Lung (tissue), 12 donors: ENCODE results near the gene NIFK. TPM values are rescaled to one million over a fixed set of nuclear protein-coding genes. Genes with fewer than 3 reads are reported as not detected.

Experiments used
- ATAC-seq: fragments of 200-7000 bp; cut with Tn5 transposase; one replicate; pipeline ENCODE4 v1.9.1; 2020; ENCODE audit warnings: moderate number of reproducible peaks; ENCODE audit not compliant: insufficient read depth, low FRiP score
- DNase-seq, 3 donors: peaks; one replicate each; pipeline ENCODE4 v3.0.0-alpha.2; 2013 to 2017
- H3K27ac ChIP-seq, 2 donors: one replicate each; pipeline ENCODE4 v1.5.1; 2013; ENCODE audit warnings: mild to moderate bottlenecking in 2 of 2, moderate library complexity in 2 of 2, control low read depth in 1 of 2, inconsistent platforms in 1 of 2, low read depth in 1 of 2, low read length in 1 of 2
- H3K27me3 ChIP-seq, 3 donors: one replicate each; pipeline ENCODE4 v1.5.1; 2013; ENCODE audit warnings: low read length in 2 of 3; ENCODE audit not compliant: control insufficient read depth in 3 of 3, insufficient read depth in 3 of 3
- H3K36me3 ChIP-seq, 4 donors: one replicate each; pipeline ENCODE4 v1.5.1; 2013; ENCODE audit warnings: low read length in 4 of 4, mild to moderate bottlenecking in 1 of 4, moderate library complexity in 1 of 4; ENCODE audit not compliant: control insufficient read depth in 4 of 4, insufficient read depth in 4 of 4
- H3K4me1 ChIP-seq, 5 donors: one replicate each; pipeline ENCODE4 v1.5.1; 2013; ENCODE audit warnings: low read length in 5 of 5, mild to moderate bottlenecking in 2 of 5, moderate library complexity in 1 of 5; ENCODE audit not compliant: control insufficient read depth in 5 of 5, insufficient read depth in 5 of 5
- H3K4me3 ChIP-seq: one replicate; pipeline ENCODE4 v1.5.1; 2013; ENCODE audit warnings: mild to moderate bottlenecking, control low read depth, moderate library complexity
- H3K9ac ChIP-seq, 2 donors: one replicate each; pipeline ENCODE4 v1.5.1; 2013; ENCODE audit warnings: low read length in 2 of 2, control low read depth in 1 of 2; ENCODE audit not compliant: insufficient read depth in 1 of 2
- H3K9me3 ChIP-seq, 4 donors: one replicate each; pipeline ENCODE4 v1.5.1; 2013; ENCODE audit warnings: low read length in 3 of 4, mild to moderate bottlenecking in 1 of 4, moderate library complexity in 1 of 4; ENCODE audit not compliant: control insufficient read depth in 4 of 4, insufficient read depth in 3 of 4
- WGBS, 2 donors: extraction: QIAGEN DNeasy Blood & Tissue Kit; methylation state at CpG; one replicate each; pipeline ENCODE4 v1.1.7; 2013; 5-methylcytosine and 5-hydroxymethylcytosine counted together
- polyA plus RNA-seq, 2 donors: library from polyadenylated mRNA; stranded (reverse); fragments of 200-250 nt; gene quantifications; one replicate each; pipeline ENCODE4 v1.2.1, GENCODE V29; 2013
- total RNA-seq, 2 donors: library from RNA; depleted of rRNA in 1 of 2; stranded (reverse); fragments of >200 nt in 1 of 2; gene quantifications; one replicate each; pipeline ENCODE4 v1.2.1, GENCODE V29; 2014 to 2021
- TF ChIP-seq, protein P1 (sequence below): IDR thresholded peaks from 2 replicates; pipeline ENCODE4 v1.5.1; 2012; ENCODE audit warnings: mild to moderate bottlenecking; ENCODE audit errors: control extremely low read depth, extremely low read depth
- donor health status: control.
- donor health status: control.
- donor health status: Bipolar disorder and iron deficiency.
- donor health status: healthy.
- donor health status: DM: yes; HTN: yes; CAD: no.

The NIFK gene
- total and polyA plus RNA-seq, 4 donors, result 32.2 to 78.0 (median 35.4) TPM

DNA sequence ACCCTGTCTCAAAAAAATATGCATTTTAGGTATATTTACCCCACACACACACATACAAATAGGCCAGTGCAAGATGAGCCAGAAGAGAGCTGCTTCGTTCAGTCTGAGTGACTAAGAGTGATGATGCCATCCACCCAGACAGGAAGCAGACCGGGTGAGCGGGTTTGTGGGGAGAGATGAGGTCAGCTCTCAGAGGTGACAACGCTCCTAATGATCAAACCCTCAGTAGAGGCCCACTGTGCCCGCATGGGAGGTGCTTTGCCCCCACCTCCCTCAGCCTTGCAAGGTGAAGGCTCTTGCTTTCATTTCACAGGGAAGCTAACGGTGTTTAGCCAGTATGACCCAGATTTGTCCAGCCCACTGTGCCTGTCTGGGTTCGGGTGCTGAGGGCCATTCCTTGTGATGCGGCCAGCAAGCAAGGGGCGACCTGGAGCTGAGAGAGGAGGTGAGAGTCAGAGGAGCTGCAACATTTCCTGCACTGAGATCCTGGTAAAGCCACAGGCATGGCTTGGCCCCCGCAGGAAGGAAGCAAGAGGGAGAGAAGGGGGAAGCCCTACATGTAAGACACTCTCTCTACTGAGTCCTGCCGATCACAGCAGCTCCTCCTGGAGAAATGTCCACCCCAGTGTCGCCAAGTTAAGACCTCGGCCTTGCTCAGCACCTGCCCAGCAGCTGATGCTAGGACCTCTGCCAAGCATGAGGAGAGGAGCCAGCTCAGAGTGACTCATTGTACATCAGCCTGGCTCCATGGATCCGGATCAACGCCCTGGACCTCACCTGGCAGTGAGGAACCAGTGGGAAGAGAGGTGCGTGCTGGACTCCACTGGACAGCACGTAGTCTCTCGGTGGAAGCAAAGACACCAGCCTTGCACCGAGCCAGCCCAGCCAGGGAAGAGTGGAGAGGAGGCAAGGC lies 37.0 kb downstream of the NIFK start:
- Histone ChIP-seq H3K4me3 (no peak overlapping the region), H3K27me3 (no peaks in the 10 kb centered on the region), H3K27ac (peak overlapping the region in 1 of 2 donors; percentile 2), H3K4me1 (peaks cover 0 to 15% (median 9%) of the 10 kb centered on the region in 5 donors), H3K36me3 (no peaks in the 10 kb centered on the region), H3K9me3 (no peaks in the 10 kb centered on the region), H3K9ac (no peak overlapping the region)
- DNase-seq (no peak), ATAC-seq (peak; percentile 62)
- 39 to 46% methylated on average over 19 of the region's 19 CpGs for WGBS, 2 donors
- TF ChIP-seq, protein P1, sequence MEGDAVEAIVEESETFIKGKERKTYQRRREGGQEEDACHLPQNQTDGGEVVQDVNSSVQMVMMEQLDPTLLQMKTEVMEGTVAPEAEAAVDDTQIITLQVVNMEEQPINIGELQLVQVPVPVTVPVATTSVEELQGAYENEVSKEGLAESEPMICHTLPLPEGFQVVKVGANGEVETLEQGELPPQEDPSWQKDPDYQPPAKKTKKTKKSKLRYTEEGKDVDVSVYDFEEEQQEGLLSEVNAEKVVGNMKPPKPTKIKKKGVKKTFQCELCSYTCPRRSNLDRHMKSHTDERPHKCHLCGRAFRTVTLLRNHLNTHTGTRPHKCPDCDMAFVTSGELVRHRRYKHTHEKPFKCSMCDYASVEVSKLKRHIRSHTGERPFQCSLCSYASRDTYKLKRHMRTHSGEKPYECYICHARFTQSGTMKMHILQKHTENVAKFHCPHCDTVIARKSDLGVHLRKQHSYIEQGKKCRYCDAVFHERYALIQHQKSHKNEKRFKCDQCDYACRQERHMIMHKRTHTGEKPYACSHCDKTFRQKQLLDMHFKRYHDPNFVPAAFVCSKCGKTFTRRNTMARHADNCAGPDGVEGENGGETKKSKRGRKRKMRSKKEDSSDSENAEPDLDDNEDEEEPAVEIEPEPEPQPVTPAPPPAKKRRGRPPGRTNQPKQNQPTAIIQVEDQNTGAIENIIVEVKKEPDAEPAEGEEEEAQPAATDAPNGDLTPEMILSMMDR, result no peak

DNA sequence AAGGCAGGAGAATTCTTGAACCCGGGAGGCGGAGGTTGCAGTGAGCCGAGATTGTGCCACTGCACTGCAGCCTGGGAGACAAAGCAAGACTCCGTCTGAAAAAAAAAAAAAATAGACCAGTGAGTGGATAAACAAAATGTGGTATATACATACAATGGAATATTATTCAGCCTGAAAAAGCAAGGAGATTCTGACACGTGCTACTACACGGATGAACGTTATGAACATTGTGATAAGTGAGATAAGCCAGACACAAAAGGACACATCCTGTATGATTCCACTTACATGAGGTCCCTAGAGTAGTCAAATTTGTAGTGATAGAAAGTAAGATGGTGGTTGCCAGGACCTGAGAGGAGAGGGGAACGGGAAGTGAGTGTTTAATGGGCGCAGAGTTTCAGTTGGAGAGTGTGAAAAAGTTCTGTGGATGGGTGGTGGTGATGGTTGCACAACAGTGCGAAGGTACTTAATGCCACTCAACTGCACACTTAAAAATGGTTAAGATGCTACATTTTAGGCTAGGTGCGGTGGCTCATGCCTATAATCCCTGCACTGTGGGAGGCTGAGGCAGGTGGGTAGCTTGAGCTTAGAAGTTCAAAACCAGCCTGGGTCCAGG lies 38.3 kb downstream of the NIFK start:
- no peak for ATAC-seq
- H3K4me3 ChIP-seq, result no peak overlapping the region
- H3K27ac ChIP-seq, result no peak overlapping the region
- H3K36me3 ChIP-seq, result no peaks in the 10 kb centered on the region
- peaks cover 0 to 15% (median 9%) of the 10 kb centered on the region in 5 donors for H3K4me1 ChIP-seq
- no peaks in the 10 kb centered on the region for H3K27me3 ChIP-seq
- DNase-seq, result no peak
- TF ChIP-seq, protein P1, result no peak
- H3K9me3 ChIP-seq, result no peaks in the 10 kb centered on the region
- no peak overlapping the region for H3K9ac ChIP-seq
- 67 to 73% methylated on average over 11 of the region's 11 CpGs for WGBS, 2 donors

DNA sequence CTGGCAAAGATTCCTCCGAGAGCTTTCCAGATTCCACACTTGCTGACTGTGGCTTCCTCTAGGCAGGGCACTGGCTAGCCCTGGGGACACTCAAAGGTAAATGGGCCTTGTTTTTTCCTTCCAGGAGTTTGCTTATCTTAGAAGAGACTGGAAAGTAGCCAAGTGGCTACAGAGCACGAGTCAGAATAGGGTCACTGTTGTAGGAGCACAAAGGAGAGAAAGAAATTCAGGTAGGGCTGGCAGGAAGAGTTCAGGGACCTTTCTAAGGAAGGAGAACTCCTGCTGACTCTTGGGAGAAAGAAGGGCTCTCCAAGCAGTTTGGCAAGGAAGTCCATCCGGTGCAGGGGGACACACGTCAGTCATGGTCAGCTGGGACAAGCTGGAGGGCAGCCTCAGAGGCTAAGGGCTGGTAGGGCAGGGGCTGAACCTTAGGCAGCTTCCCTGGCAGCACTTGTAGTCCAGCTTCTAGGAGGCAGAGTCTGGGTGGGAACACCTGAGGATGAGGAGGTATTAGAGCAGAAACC lies 39.5 kb downstream of the NIFK start:
- 33 to 45% methylated on average over 4 of the region's 4 CpGs for WGBS, 2 donors
- Histone ChIP-seq H3K9ac (no peak overlapping the region), H3K27me3 (no peaks in the 10 kb centered on the region), H3K27ac (peak overlapping the region in 1 of 2 donors; percentile 46), H3K4me3 (no peak overlapping the region), H3K4me1 (peaks cover 0 to 15% (median 9%) of the 10 kb centered on the region in 5 donors), H3K36me3 (no peaks in the 10 kb centered on the region), H3K9me3 (no peaks in the 10 kb centered on the region)
- TF ChIP-seq, protein P1, result no peak
- ATAC-seq (no peak), DNase-seq (peak; percentile 36 to 68 (median 39))
